ENCODE data around the gene HIBADH.
"Not testable (repeated sequence)": the region's sequence is repeated elsewhere in the genome, so short reads cannot be mapped to it uniquely, and the experiment has no call there.

Gene HIBADH

GRCh38 chr7:27607210-27607606 is 55.5 kb downstream of the HIBADH start:
- no peak for DNase-seq (ENCODE audit: low read depth, low spot score)
- H3K4me3 ChIP-seq (ENCODE audit: low read length), result no peak overlapping the region

GRCh38 chr7:27606270-27607209 is 56.1 kb downstream of the HIBADH start:
- H3K4me3 ChIP-seq (ENCODE audit: low read length), result no peak overlapping the region
- no peak for DNase-seq (ENCODE audit: low read depth, low spot score)

- H3K4me3 ChIP-seq (ENCODE audit: low read length), result no peak overlapping the region
- DNase-seq (ENCODE audit: low read depth, low spot score), result peak; percentile 11
Observed at GRCh38 chr7:27605689-27606269, 56.9 kb downstream of the HIBADH start.

GRCh38 chr7:27605283-27605682 is 57.4 kb downstream of the HIBADH start:
- no peak for DNase-seq (ENCODE audit: low read depth, low spot score)
- H3K4me3 ChIP-seq (ENCODE audit: low read length), result no peak overlapping the region

- no peak for DNase-seq (ENCODE audit: low read depth, low spot score)
- H3K4me3 ChIP-seq (ENCODE audit: low read length), result no peak overlapping the region
Observed at GRCh38 chr7:27603813-27604212, 58.9 kb downstream of the HIBADH start.

GRCh38 chr7:27602766-27603165 is 59.9 kb downstream of the HIBADH start:
- DNase-seq (ENCODE audit: low read depth, low spot score), result no peak
- no peak overlapping the region for H3K4me3 ChIP-seq (ENCODE audit: low read length)

- DNase-seq (ENCODE audit: low read depth, low spot score), result no peak
- H3K4me3 ChIP-seq (ENCODE audit: low read length), result no peak overlapping the region
Observed at GRCh38 chr7:27601217-27601616, 61.5 kb downstream of the HIBADH start.

- H3K4me3 ChIP-seq (ENCODE audit: low read length), result no peak overlapping the region
- no peak for DNase-seq (ENCODE audit: low read depth, low spot score)
Observed at GRCh38 chr7:27600247-27600646, 62.4 kb downstream of the HIBADH start.

- no peak for DNase-seq (ENCODE audit: low read depth, low spot score)
Observed at GRCh38 chr7:27595009-27595408, 67.7 kb downstream of the HIBADH start.

GRCh38 chr7:27593226-27593625 is 69.5 kb downstream of the HIBADH start:
- DNase-seq (ENCODE audit: low read depth, low spot score), result no peak

More at GRCh38 chr7:27595009-27595408, 67.7 kb downstream of the HIBADH start:
- H3K4me3 ChIP-seq (ENCODE audit: low read length), result no peak overlapping the region

GRCh38 chr7:27590416-27590815 is 72.3 kb downstream of the HIBADH start:
- no peak for DNase-seq (ENCODE audit: low read depth, low spot score)

More at GRCh38 chr7:27593226-27593625, 69.5 kb downstream of the HIBADH start:
- no peak overlapping the region for H3K4me3 ChIP-seq (ENCODE audit: low read length)

GRCh38 chr7:27587429-27587828 is 75.3 kb downstream of the HIBADH start:
- DNase-seq (ENCODE audit: low read depth, low spot score), result no peak

More at GRCh38 chr7:27590416-27590815, 72.3 kb downstream of the HIBADH start:
- H3K4me3 ChIP-seq (ENCODE audit: low read length), result no peak overlapping the region

GRCh38 chr7:27586825-27587224 is 75.9 kb downstream of the HIBADH start:
- no peak for DNase-seq (ENCODE audit: low read depth, low spot score)
- no peak overlapping the region for H3K4me3 ChIP-seq (ENCODE audit: low read length)

More at GRCh38 chr7:27587429-27587828, 75.3 kb downstream of the HIBADH start:
- H3K4me3 ChIP-seq (ENCODE audit: low read length), result no peak overlapping the region

- no peak for DNase-seq (ENCODE audit: low read depth, low spot score)
- H3K4me3 ChIP-seq (ENCODE audit: low read length), result no peak overlapping the region
Observed at GRCh38 chr7:27585781-27586447, 76.8 kb downstream of the HIBADH start.

- no peak for DNase-seq (ENCODE audit: low read depth, low spot score)
- H3K4me3 ChIP-seq (ENCODE audit: low read length), result no peak overlapping the region
Observed at GRCh38 chr7:27581906-27582305, 80.8 kb downstream of the HIBADH start.

- no peak overlapping the region for H3K4me3 ChIP-seq (ENCODE audit: low read length)
- no peak for DNase-seq (ENCODE audit: low read depth, low spot score)
Observed at GRCh38 chr7:27581119-27581518, 81.6 kb downstream of the HIBADH start.

GRCh38 chr7:27579565-27579964 is 83.1 kb downstream of the HIBADH start:
- no peak for DNase-seq (ENCODE audit: low read depth, low spot score)
- H3K4me3 ChIP-seq (ENCODE audit: low read length), result no peak overlapping the region

- not testable (repeated sequence) for DNase-seq (ENCODE audit: low read depth, low spot score); H3K4me3 ChIP-seq (ENCODE audit: low read length)
Observed at GRCh38 chr7:27578169-27578568, 84.5 kb downstream of the HIBADH start.

GRCh38 chr7:27576360-27576944 is 86.2 kb downstream of the HIBADH start:
- DNase-seq (ENCODE audit: low read depth, low spot score), result peak; percentile 37

More at GRCh38 chr7:27576360-27576944, 86.2 kb downstream of the HIBADH start:
- no peak overlapping the region for H3K4me3 ChIP-seq (ENCODE audit: low read length)
